NCI-H2081 (cell line): ENCODE results near the gene KRT72.

Experiments
- DNase-seq, 2 experiments: peaks; one replicate each; lab custom pipeline; 2025; lab: John Stamatoyannopoulos, UW

The KRT72 gene

GRCh38 chr12:52600941-52601481, at the start of gene KRT72:
Gene KRT72 (minus strand): TSS chr12:52601463. CDS start chr12:52601452, 11 bp downstream.
- no peak for DNase-seq

- DNase-seq: no peak
These were observed 49.3 kb upstream of the KRT72 start for GRCh38 chr12:52650520-52651081.

DNA sequence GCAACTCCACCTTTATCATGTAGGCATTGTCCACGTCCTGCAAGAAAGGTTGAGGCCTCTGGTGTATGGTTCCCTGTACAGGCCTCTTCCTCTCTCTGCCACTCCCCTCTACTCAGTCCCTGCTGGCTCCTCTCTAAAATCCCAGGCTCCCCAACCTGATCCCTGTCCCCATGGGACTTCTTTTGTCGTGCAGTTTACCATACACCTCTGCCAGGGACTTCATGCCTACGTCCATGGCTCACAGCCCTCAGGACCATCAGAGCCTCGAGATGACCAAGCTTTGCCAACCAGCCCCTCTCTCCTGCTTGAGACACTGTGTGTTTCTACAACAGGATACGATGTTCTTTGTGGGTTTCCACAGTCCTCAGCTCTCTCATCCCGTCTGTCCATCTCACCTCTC, 47.8 kb upstream of the KRT72 start:
- DNase-seq: no peak

DNA sequence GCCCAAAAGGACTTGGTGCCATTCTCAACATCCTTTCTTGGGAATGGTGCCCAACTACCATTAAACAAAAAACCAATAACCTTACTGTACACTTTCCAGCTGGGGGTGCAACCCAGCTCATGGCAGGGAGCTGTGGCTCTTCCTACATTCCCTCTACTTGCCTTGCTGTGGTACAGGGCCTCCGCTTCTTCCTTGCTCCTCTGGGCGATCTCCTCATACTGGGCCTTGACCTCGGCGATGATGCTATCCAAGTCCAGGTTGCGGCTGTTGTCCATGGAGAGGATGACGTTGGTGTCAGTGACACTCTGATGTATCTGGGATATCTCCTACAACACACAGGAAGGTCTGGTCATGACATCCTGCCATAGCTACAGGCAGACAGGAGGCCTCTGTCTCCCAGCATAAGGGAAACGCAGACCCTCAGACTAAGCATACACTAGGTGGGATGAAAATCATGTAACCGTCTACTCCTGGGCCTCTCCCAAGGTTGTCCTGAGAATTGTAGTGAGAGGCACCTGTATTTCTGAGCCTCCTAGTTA, 46.8 kb upstream of the KRT72 start:
- no peak for DNase-seq

DNA sequence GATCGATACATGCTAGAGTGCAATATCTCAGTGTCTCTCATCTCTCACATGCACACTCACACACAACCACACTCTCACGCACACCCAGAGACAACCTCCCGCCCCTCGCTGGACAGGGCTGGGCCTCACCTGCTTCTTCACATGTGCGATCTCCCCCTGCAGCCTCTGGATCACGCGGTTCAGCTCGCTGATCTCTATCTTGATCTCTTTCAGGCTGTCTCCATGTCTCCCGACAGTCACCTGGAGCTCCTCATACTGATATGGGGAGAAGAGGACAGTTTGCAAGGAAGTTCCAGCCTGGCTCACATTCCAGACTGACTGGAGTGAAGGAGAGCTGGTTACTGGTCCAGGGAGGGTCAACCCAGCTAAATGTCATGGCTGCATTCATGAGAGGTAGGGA, 46.3 kb upstream of the KRT72 start:
- DNase-seq: no peak

- DNase-seq: no peak
These were observed 45.4 kb upstream of the KRT72 start for GRCh38 chr12:52646613-52647012.

- no peak for DNase-seq
These were observed 44.7 kb upstream of the KRT72 start for GRCh38 chr12:52645982-52646381.

GRCh38 chr12:52645120-52645761, 44.0 kb upstream of the KRT72 start:
- DNase-seq: no peak

- no peak for DNase-seq
These were observed 42.8 kb upstream of the KRT72 start for GRCh38 chr12:52644078-52644415.

GRCh38 chr12:52643233-52644077, 42.2 kb upstream of the KRT72 start:
- no peak for DNase-seq

DNA sequence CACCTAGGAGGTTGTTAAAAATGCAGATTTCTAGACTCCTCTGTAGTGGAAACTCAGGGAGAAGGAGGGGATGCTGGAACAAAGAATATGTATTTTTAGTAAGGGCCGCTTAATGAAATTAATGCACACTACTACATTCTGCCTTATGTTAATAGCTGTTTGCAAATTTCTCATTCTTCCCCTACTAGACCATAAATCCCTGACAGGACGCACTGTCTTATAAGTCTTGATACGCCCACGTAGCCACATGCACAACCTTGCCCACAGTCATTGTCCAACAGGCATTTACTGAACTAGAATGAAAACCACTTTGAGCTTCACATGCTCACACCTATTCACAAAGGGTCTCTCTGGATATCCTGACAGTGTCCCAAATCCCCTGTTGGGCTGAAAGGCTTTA, 40.2 kb upstream of the KRT72 start:
- no peak for DNase-seq

GRCh38 chr12:52637299-52637698, 36.0 kb upstream of the KRT72 start:
- DNase-seq: no peak

- no peak for DNase-seq
These were observed 35.5 kb upstream of the KRT72 start for GRCh38 chr12:52636592-52637258.

DNA sequence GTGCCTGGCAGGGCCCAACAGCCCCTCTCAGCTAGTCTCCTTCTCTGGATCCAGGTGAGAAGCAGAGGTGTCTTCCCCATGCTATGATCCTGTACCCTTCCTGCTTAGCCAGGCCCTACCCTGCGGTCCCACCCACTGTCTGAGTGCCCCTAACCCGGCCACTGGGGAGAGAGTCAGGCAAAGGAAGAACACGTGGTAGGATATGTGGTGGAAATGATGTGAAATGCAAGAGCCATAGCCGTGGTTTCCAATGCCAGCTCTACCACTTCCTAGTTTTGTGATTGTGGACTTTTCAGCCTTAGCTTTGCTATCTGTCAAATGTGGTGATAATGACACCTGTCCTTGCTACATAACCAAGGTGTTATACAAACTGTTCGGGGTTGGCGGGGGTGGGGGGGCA, 34.9 kb upstream of the KRT72 start:
- DNase-seq: no peak

DNA sequence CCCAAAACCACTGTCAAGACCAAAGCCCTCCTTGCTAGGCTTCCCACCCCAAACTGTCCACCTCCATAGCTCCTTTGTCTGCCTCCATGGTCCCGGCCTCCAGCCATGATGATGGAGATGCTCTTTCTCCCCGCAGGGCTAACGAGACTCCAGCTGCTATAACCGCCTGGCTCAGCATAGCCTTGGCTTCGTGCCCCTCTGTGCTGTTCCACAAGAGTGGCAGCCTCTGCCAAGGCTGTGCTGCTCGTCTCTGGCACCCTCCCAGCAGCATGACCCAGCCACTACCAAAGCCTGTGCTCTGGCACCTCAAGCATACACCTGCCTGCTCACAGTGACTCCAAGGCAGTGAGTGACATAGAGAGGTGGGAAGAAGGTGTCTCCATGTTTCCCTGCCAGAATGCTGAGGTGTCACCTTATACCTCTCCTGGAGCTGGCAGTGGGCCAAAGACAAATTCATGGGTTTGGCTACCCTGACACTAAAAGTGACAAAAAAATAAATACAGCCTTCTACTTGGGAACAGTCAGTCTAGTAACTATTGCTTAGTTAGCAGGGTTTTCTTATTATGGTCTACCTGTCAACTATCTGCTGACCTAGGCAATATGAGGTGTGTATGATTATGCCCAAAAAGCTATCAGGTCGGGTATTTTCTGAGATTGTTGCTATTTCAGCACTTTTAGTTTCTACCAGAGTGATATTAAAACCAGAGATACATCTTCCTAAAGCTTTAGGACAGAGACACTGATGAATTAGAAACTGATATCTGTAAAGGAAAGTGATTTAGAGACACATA, 33.2 kb upstream of the KRT72 start:
- DNase-seq: peak; percentile 73 to 85

DNA sequence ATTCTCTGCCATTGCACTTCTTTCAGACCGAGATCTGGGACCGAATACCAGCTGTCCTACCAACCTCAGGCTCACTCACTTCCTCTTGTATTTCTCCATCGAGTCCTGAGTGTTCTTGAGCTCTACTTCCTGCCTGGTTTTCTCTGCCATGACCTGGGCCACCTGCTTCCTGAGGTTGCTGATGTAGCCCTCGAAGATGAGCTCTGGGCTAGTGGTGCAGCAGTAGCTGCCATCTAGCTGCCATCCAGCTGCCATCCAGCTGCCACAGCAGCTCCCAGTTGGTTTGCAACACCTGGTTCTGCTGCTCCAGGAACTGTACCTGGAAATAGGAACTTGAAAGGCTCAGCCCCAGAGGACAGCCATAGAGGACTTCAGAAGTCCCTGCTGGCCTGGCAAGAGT, 32.1 kb upstream of the KRT72 start:
- no peak for DNase-seq

DNA sequence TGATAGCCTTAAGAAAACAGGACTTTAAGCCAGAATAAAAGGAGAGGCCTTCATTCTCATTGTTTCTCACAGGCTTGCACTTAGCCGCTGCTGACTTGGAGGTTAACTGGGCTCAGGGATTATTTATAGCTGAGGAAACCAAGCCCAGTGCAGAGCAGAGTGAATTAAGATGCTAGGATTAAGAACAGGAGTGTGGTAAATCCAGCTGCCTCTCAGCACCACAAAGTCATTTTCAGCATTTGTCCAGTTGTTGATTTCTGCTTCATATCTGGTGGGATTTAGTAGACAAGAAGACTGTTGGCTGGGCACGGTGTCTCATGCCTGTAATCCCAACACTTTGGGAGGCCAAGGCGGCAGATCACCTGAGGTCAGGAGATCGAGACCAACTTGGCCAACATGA, 31.4 kb upstream of the KRT72 start:
- no peak for DNase-seq

- no peak for DNase-seq
These were observed 30.6 kb upstream of the KRT72 start for GRCh38 chr12:52631676-52632459.

DNA sequence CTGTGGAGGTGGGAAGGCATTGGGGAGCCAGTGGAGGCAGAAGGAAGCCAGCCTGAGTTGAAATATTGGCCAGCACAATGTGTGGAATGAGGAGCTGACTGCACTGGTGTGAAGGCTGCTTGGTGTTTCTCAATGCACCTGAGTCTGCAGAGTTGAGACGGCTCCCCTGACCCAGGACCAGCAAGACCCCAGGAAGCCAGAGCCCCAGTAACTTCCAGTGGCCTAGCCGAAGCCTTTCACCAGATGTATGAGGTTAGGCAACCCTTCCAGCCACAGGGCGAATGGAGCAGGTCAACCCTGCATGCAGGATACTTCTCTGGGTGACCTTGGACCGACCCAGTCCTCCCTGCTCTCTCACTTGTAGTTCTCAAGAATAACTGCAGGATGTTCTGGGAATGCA, 30.0 kb upstream of the KRT72 start:
- no peak for DNase-seq

DNA sequence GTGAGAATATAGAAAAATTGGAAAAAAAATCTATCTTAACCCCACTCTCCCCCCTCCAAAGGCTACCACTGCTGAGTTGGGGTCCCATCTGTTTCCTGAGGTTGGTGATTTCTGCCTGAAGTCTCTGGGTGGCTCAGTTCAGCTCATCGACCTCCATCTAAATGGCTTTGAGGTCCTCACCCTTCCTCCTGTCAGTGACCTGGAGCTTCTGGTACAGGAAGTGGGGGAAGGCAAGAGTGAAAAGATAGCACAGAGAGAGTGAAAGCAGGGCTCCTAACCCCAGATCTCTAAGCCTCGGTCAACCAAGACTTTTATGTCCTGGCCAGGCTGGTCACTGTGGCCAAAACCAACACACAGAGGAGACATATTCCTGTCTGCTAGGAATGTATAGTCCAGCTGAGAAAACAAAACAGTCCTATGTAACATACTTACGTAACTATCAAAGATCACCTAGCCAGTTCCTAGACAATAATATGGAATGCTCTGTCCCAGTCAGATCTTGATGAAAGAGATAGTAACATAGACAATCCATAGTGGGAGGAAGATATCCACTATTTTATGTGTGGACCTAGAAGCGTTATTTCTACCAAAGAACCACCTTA, 29.4 kb upstream of the KRT72 start:
- DNase-seq: no peak
